ENCODE measurements around the gene COX4I1.
A peak's percentile ranks its signal among the peaks of the same experiment; 100 is the strongest.

Gene COX4I1

GRCh38 chr16:85821390-85822135, 22.1 kb downstream of the COX4I1 start:
- ATAC-seq (peak; percentile 89), DNase-seq (peak; percentile 82 to 86)
- Mint-ChIP-seq H3K27ac (peak overlapping the region in 1 of 2 donors; percentile 63), H3K4me3 (no peak overlapping the region), H3K9me3 (no peaks in the 10 kb centered on the region), H3K27me3 (peaks cover 15% of the 10 kb centered on the region), H3K4me1 (peaks cover 18% of the 10 kb centered on the region)

- H3K4me1 Mint-ChIP-seq = peaks cover 18% of the 10 kb centered on the region
- H3K9me3 Mint-ChIP-seq = no peaks in the 10 kb centered on the region
- peaks cover 18% of the 10 kb centered on the region for H3K27me3 Mint-ChIP-seq
- H3K4me3 Mint-ChIP-seq = no peak overlapping the region
- H3K27ac Mint-ChIP-seq = no peak overlapping the region
- no peak for ATAC-seq
- DNase-seq = no peak
These were observed 22.6 kb downstream of the COX4I1 start for GRCh38 chr16:85822145-85822544.

DNA sequence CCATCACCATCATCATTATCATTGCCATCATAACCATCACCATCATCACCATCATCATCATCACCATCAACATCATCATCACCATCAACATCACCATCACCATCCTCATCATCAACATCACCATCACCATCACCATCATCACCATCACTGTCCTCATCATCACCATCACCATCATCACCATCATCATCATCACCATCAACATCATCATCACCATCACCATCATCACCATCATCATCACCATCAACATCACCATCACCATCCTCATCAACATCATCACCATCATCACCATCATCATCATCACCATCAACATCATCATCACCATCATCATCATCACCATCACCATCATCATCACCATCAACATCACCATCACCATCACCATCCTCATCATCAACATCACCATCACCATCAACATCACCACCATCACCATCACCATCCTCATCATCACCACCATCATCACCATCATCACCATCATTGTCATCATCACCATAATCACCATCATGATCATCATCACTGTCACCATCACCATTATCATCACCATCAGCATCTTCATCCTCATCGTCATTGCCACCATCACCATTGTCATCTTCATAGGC, 23.9 kb downstream of the COX4I1 start:
- H3K27ac Mint-ChIP-seq = no peak overlapping the region
- peaks cover 18% of the 10 kb centered on the region for H3K4me1 Mint-ChIP-seq
- H3K9me3 Mint-ChIP-seq = peaks cover 0 to under 1% of the 10 kb centered on the region in 2 donors
- ATAC-seq = no peak
- H3K27me3 Mint-ChIP-seq = peaks cover 19% of the 10 kb centered on the region
- no peak overlapping the region for H3K4me3 Mint-ChIP-seq
- DNase-seq = no peak

GRCh38 chr16:85824161-85825135, 25.0 kb downstream of the COX4I1 start:
- ATAC-seq (no peak), DNase-seq (no peak)
- H3K27ac Mint-ChIP-seq = no peak overlapping the region
- H3K4me1 Mint-ChIP-seq = peaks cover 23% of the 10 kb centered on the region
- peaks cover 28% of the 10 kb centered on the region for H3K27me3 Mint-ChIP-seq
- H3K9me3 Mint-ChIP-seq = peaks cover 5 to 8% of the 10 kb centered on the region in 2 donors
- no peak overlapping the region for H3K4me3 Mint-ChIP-seq

DNA sequence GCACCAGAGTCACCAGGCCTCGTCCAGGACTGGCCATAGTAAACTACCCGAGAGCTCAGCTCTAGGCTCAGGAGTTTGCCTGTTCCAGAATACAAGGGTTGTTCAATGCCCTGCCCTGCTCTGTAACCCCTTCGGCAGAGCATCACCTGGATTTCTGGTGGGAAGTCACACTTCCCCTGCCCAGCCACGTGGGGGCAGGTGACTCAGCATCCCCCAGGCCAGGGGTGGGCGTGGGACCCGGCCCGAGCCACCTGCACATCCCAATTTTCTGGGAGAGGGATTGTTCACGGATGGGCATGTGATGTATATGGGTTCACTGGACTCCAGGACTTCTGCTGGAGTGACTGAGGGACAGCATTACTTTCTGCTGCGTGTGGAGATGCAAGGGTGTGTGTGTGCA, 25.8 kb downstream of the COX4I1 start:
- ATAC-seq = no peak
- Mint-ChIP-seq H3K27ac (no peak overlapping the region), H3K27me3 (peaks cover 29% of the 10 kb centered on the region), H3K9me3 (peaks cover 5 to 8% of the 10 kb centered on the region in 2 donors), H3K4me3 (no peak overlapping the region), H3K4me1 (peaks cover 27% of the 10 kb centered on the region)
- no peak for DNase-seq

DNA sequence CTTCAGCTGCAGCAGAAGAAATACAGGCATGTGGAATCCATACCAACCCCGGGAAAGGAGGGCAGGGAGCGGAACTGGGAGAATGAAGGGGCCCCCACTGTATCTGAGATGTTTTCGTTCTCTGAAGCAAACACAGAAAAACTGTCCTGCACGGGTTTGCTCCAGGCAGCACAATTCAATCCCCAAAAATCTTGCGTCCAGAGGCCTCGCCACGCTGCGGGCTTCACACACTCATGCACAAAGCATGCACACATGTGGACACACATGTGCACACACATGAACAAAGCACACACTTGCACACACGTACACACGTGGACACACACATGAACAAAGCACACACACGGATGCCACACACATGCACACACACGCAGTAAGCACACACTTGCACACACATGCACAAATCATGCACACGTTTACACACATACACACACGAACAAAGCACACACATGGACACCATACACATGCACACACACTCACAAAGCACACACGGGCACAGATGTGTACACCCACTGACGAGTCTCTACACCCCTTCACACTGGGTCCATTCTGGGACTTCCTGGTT, 27.3 kb downstream of the COX4I1 start:
- ATAC-seq (no peak), DNase-seq (no peak)
- Mint-ChIP-seq H3K4me3 (no peak overlapping the region), H3K4me1 (peaks cover 19% of the 10 kb centered on the region), H3K27me3 (peaks cover 43% of the 10 kb centered on the region), H3K27ac (no peak overlapping the region), H3K9me3 (peaks cover 5 to 8% of the 10 kb centered on the region in 2 donors)

GRCh38 chr16:85828166-85828565, 28.7 kb downstream of the COX4I1 start:
- Mint-ChIP-seq H3K4me1 (peaks cover 16% of the 10 kb centered on the region), H3K9me3 (peaks cover 5 to 8% of the 10 kb centered on the region in 2 donors), H3K27me3 (peaks cover 57% of the 10 kb centered on the region), H3K27ac (no peak overlapping the region), H3K4me3 (no peak overlapping the region)
- no peak for ATAC-seq
- no peak for DNase-seq

- ATAC-seq = no peak
- Mint-ChIP-seq H3K4me1 (peaks cover 16% of the 10 kb centered on the region), H3K27ac (peak overlapping the region in 1 of 2 donors; percentile 27)
These were observed 29.8 kb downstream of the COX4I1 start for GRCh38 chr16:85829171-85829719.

GRCh38 chr16:85829751-85830445, 30.4 kb downstream of the COX4I1 start:
- ATAC-seq (no peak), DNase-seq (no peak)
- H3K27ac Mint-ChIP-seq = no peak overlapping the region
- peaks cover 5 to 15% of the 10 kb centered on the region in 2 donors for H3K9me3 Mint-ChIP-seq
- H3K27me3 Mint-ChIP-seq = peaks cover 74% of the 10 kb centered on the region
- H3K4me3 Mint-ChIP-seq = peak overlapping the region in 1 of 2 donors; percentile 56
- peaks cover 16% of the 10 kb centered on the region for H3K4me1 Mint-ChIP-seq

More at GRCh38 chr16:85829171-85829719, 29.8 kb downstream of the COX4I1 start:
- Mint-ChIP-seq H3K4me3 (peak overlapping the region in 1 of 2 donors; percentile 56), H3K9me3 (peaks cover 5 to 15% of the 10 kb centered on the region in 2 donors), H3K27me3 (peaks cover 68% of the 10 kb centered on the region)
- no peak for DNase-seq

GRCh38 chr16:85830821-85831220, 31.3 kb downstream of the COX4I1 start:
- ATAC-seq = no peak
- Mint-ChIP-seq H3K9me3 (peaks cover 5 to 15% of the 10 kb centered on the region in 2 donors), H3K4me1 (peaks cover 16% of the 10 kb centered on the region), H3K27me3 (peaks cover 84% of the 10 kb centered on the region), H3K27ac (no peak overlapping the region), H3K4me3 (no peak overlapping the region)
- DNase-seq = no peak

GRCh38 chr16:85832570-85833218, 33.2 kb downstream of the COX4I1 start:
- peaks cover 16% of the 10 kb centered on the region for H3K4me1 Mint-ChIP-seq
- H3K4me3 Mint-ChIP-seq = no peak overlapping the region
- peaks cover 5 to 15% of the 10 kb centered on the region in 2 donors for H3K9me3 Mint-ChIP-seq
- ATAC-seq (no peak), DNase-seq (no peak)
- peaks cover 93% of the 10 kb centered on the region for H3K27me3 Mint-ChIP-seq
- no peak overlapping the region for H3K27ac Mint-ChIP-seq

DNA sequence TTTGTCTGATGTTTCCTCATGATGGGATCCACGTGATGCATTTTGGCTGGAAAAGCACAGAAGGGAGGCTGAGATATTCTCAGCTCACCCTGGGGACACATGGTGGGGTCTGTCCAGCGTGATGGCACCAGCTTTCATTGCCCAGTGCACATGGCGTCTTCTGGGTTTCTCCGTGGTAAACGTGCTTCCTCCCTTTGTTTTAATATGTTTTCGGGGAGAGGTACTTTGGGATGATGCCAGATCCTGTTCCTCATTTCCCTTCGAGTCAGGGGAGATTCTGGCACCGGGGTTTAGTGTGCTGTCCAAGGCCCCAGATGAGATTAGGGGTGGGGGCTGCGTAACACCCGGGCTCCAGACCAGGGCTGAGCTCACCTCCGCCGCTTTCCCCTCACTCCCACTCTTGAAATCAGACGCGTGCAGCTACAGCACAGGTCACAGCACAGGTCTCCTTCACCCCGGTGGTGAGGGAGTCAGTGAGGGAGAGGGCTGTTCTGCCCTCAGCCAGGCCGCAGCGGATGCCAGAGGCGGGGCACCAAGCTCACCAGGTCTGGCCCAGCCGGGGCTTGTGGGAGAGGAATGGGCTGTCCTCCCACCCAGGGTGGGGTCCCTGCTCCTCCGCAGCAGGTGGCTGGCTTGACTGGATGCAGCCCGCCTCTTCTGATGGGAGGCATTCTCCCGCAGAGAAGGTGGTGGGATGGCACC, 33.9 kb downstream of the COX4I1 start:
- no peak overlapping the region for H3K4me3 Mint-ChIP-seq
- H3K4me1 Mint-ChIP-seq = peaks cover 16% of the 10 kb centered on the region
- ATAC-seq (no peak), DNase-seq (no peak)
- H3K9me3 Mint-ChIP-seq = peaks cover 5 to 15% of the 10 kb centered on the region in 2 donors
- H3K27ac Mint-ChIP-seq = peak overlapping the region in 1 of 2 donors; percentile 93
- H3K27me3 Mint-ChIP-seq = peaks cover 95% of the 10 kb centered on the region

DNA sequence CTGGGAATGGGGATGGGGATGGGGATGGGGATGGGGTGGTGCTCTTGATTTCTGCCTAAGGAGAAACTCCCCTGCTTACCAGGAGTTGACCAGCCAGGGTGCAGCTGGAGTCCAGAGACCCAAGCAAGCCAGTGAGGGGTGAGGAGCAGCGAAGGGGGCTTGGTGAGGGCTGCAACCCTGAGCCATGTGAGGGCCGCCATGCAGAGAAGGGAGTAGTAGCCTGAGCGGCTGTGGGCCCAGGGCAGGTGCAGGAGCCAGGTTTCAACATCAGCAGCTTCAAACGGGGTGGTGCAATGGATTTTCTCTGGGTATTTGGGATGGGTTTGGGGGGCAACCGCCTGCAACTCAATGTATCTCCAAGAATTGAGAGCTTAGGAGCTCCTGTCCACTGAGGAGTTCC, 35.2 kb downstream of the COX4I1 start:
- Mint-ChIP-seq H3K4me1 (peaks cover 3% of the 10 kb centered on the region), H3K27ac (no peak overlapping the region), H3K9me3 (peaks cover 0 to 7% of the 10 kb centered on the region in 2 donors), H3K27me3 (peaks cover 95% of the 10 kb centered on the region), H3K4me3 (no peak overlapping the region)
- no peak for DNase-seq
- peak; percentile 7 for ATAC-seq

Data from stimulated activated naive CD8-positive, alpha-beta T cell treated with anti-CD3 and anti-CD28 coated beads, Interleukin-15, amount 100 ng/mL, for 72 hours (primary cell).